ENCODE measurements around the gene EPHX1.
"Not testable (repeated sequence)": the region's sequence is repeated elsewhere in the genome, so short reads cannot be mapped to it uniquely, and the experiment has no call there.

Gene EPHX1

GRCh38 chr1:225780134-225780533, 29.8 kb upstream of the EPHX1 start:
- Histone ChIP-seq H3K4me1 (ENCODE audit: control insufficient read depth, low read depth, low read length) (peaks cover 34% of the 10 kb centered on the region), H3K4me3 (ENCODE audit: low read length) (peak overlapping the region; percentile 93), H3K27me3 (ENCODE audit: control insufficient read depth, insufficient read depth, low read length) (no peaks in the 10 kb centered on the region), H3K36me3 (ENCODE audit: control insufficient read depth, low read depth, low read length) (peaks cover 19% of the 10 kb centered on the region), H3K27ac (ENCODE audit: low read length) (no peak overlapping the region), H3K9ac (ENCODE audit: low read length) (no peak overlapping the region), H3K9me3 (ENCODE audit: control insufficient read depth, low read depth, low read length) (no peaks in the 10 kb centered on the region)

DNA sequence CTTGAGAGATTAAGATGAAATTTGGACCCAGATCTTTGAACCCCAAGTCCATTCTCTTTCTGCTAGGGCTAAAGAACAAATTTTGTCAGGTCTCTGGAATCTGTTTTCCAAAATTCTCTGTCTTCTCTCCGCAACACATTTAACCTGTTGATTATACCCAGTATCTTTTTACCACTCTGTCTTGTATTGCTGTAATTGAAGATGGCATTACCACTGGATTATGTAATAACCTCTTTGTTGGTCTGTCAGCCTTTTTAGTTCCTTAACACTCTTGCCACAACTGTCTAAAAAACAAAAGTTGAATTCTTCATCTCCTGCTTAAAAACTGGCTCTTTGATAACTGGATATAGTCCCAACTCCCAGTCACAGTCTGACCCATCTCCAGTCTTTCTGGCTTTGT, 29.3 kb upstream of the EPHX1 start:
- Histone ChIP-seq H3K4me3 (ENCODE audit: low read length) (no peak overlapping the region), H3K36me3 (ENCODE audit: control insufficient read depth, low read depth, low read length) (peaks cover 22% of the 10 kb centered on the region), H3K4me1 (ENCODE audit: control insufficient read depth, low read depth, low read length) (peaks cover 34% of the 10 kb centered on the region), H3K9ac (ENCODE audit: low read length) (no peak overlapping the region), H3K27ac (ENCODE audit: low read length) (peak overlapping the region; percentile 20), H3K9me3 (ENCODE audit: control insufficient read depth, low read depth, low read length) (no peaks in the 10 kb centered on the region), H3K27me3 (ENCODE audit: control insufficient read depth, insufficient read depth, low read length) (no peaks in the 10 kb centered on the region)

- H3K9me3 ChIP-seq (ENCODE audit: control insufficient read depth, low read depth, low read length); H3K9ac ChIP-seq (ENCODE audit: low read length); H3K27ac ChIP-seq (ENCODE audit: low read length); H3K4me3 ChIP-seq (ENCODE audit: low read length); H3K4me1 ChIP-seq (ENCODE audit: control insufficient read depth, low read depth, low read length); H3K27me3 ChIP-seq (ENCODE audit: control insufficient read depth, insufficient read depth, low read length): not testable (repeated sequence)
- peaks cover 61% of the 10 kb centered on the region for H3K36me3 ChIP-seq (ENCODE audit: control insufficient read depth, low read depth, low read length)
These were observed 20.8 kb upstream of the EPHX1 start for GRCh38 chr1:225789142-225789541.

GRCh38 chr1:225794954-225795353, 15.0 kb upstream of the EPHX1 start:
- H3K9me3 ChIP-seq (ENCODE audit: control insufficient read depth, low read depth, low read length): no peaks in the 10 kb centered on the region
- H3K27ac ChIP-seq (ENCODE audit: low read length): no peak overlapping the region
- no peaks in the 10 kb centered on the region for H3K4me1 ChIP-seq (ENCODE audit: control insufficient read depth, low read depth, low read length)
- no peaks in the 10 kb centered on the region for H3K27me3 ChIP-seq (ENCODE audit: control insufficient read depth, insufficient read depth, low read length)
- peaks cover 13% of the 10 kb centered on the region for H3K36me3 ChIP-seq (ENCODE audit: control insufficient read depth, low read depth, low read length)
- H3K4me3 ChIP-seq (ENCODE audit: low read length): no peak overlapping the region
- no peak overlapping the region for H3K9ac ChIP-seq (ENCODE audit: low read length)

- H3K4me1 ChIP-seq (ENCODE audit: control insufficient read depth, low read depth, low read length); H3K27ac ChIP-seq (ENCODE audit: low read length); H3K36me3 ChIP-seq (ENCODE audit: control insufficient read depth, low read depth, low read length); H3K9ac ChIP-seq (ENCODE audit: low read length); H3K27me3 ChIP-seq (ENCODE audit: control insufficient read depth, insufficient read depth, low read length); H3K9me3 ChIP-seq (ENCODE audit: control insufficient read depth, low read depth, low read length); H3K4me3 ChIP-seq (ENCODE audit: low read length): not testable (repeated sequence)
These were observed 13.8 kb upstream of the EPHX1 start for GRCh38 chr1:225796097-225796496.

- H3K9ac ChIP-seq (ENCODE audit: low read length); H3K27ac ChIP-seq (ENCODE audit: low read length); H3K9me3 ChIP-seq (ENCODE audit: control insufficient read depth, low read depth, low read length); H3K4me3 ChIP-seq (ENCODE audit: low read length); H3K27me3 ChIP-seq (ENCODE audit: control insufficient read depth, insufficient read depth, low read length); H3K36me3 ChIP-seq (ENCODE audit: control insufficient read depth, low read depth, low read length); H3K4me1 ChIP-seq (ENCODE audit: control insufficient read depth, low read depth, low read length): not testable (repeated sequence)
These were observed 8.8 kb upstream of the EPHX1 start for GRCh38 chr1:225801146-225801545.

DNA sequence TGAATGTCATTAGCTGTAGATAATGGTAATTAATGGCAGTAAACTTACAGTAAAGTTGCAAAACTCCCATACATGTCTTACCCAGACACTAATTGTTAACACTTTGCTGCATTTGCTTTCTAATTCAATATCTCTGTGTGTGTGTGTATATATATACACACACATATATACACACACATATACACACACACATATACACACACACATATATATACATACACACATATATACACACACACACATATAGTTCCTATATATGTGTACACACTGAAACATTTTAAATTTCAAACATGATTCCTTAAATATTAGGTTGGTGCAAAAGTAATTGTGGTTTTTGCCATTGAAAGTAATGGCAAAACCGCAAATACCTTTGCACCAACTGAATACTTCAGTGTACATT, 3.7 kb upstream of the EPHX1 start:
- Histone ChIP-seq H3K9me3 (ENCODE audit: control insufficient read depth, low read depth, low read length) (no peaks in the 10 kb centered on the region), H3K27ac (ENCODE audit: low read length) (no peak overlapping the region), H3K9ac (ENCODE audit: low read length) (no peak overlapping the region), H3K4me3 (ENCODE audit: low read length) (no peak overlapping the region), H3K27me3 (ENCODE audit: control insufficient read depth, insufficient read depth, low read length) (peaks cover 6% of the 10 kb centered on the region), H3K36me3 (ENCODE audit: control insufficient read depth, low read depth, low read length) (no peaks in the 10 kb centered on the region), H3K4me1 (ENCODE audit: control insufficient read depth, low read depth, low read length) (peaks cover 2% of the 10 kb centered on the region)

GRCh38 chr1:225806736-225807135, 3.2 kb upstream of the EPHX1 start:
- H3K27ac ChIP-seq (ENCODE audit: low read length); H3K4me3 ChIP-seq (ENCODE audit: low read length); H3K9me3 ChIP-seq (ENCODE audit: control insufficient read depth, low read depth, low read length); H3K4me1 ChIP-seq (ENCODE audit: control insufficient read depth, low read depth, low read length); H3K27me3 ChIP-seq (ENCODE audit: control insufficient read depth, insufficient read depth, low read length); H3K9ac ChIP-seq (ENCODE audit: low read length); H3K36me3 ChIP-seq (ENCODE audit: control insufficient read depth, low read depth, low read length): not testable (repeated sequence)

DNA sequence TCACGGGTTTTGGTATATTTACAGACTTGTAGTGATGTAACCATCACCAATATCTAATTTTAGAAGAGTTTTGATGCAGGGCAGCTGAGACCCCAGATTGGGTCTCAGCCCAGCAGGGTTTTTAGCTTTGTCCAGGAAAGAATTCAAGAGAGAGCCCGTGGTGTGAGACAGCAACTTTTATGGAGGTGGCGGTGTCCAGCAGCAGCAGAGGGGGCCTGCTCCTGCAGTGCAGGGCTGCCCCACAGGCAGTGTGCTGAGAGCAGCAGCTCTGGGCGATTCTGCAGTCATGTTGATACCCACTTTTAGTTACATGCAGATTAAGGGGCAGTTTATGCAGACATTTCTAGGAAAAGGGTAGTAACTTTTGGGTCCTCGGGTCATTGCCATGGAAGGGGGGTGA, 1.8 kb upstream of the EPHX1 start:
- H3K4me1 ChIP-seq (ENCODE audit: control insufficient read depth, low read depth, low read length): peaks cover 6% of the 10 kb centered on the region
- H3K27ac ChIP-seq (ENCODE audit: low read length): no peak overlapping the region
- H3K27me3 ChIP-seq (ENCODE audit: control insufficient read depth, insufficient read depth, low read length): peaks cover 10% of the 10 kb centered on the region
- H3K36me3 ChIP-seq (ENCODE audit: control insufficient read depth, low read depth, low read length): no peaks in the 10 kb centered on the region
- no peaks in the 10 kb centered on the region for H3K9me3 ChIP-seq (ENCODE audit: control insufficient read depth, low read depth, low read length)
- H3K9ac ChIP-seq (ENCODE audit: low read length): no peak overlapping the region
- no peak overlapping the region for H3K4me3 ChIP-seq (ENCODE audit: low read length)

GRCh38 chr1:225810579-225811538, 935 bp downstream of the EPHX1 start:
- H3K4me3 ChIP-seq (ENCODE audit: low read length): peak overlapping the region; percentile 70
- not testable (repeated sequence) for H3K27ac ChIP-seq (ENCODE audit: low read length)

GRCh38 chr1:225811622-225812487, 1.9 kb downstream of the EPHX1 start:
- H3K27me3 ChIP-seq (ENCODE audit: control insufficient read depth, insufficient read depth, low read length): peaks cover 10% of the 10 kb centered on the region
- no peak overlapping the region for H3K27ac ChIP-seq (ENCODE audit: low read length)
- H3K9ac ChIP-seq (ENCODE audit: low read length): peak overlapping the region; percentile 3

More at GRCh38 chr1:225810579-225811538, 935 bp downstream of the EPHX1 start:
- Histone ChIP-seq H3K9ac (ENCODE audit: low read length) (peak overlapping the region; percentile 42), H3K4me1 (ENCODE audit: control insufficient read depth, low read depth, low read length) (peaks cover 13% of the 10 kb centered on the region)
- not testable (repeated sequence) for H3K27me3 ChIP-seq (ENCODE audit: control insufficient read depth, insufficient read depth, low read length); H3K9me3 ChIP-seq (ENCODE audit: control insufficient read depth, low read depth, low read length); H3K36me3 ChIP-seq (ENCODE audit: control insufficient read depth, low read depth, low read length)

More at GRCh38 chr1:225811622-225812487, 1.9 kb downstream of the EPHX1 start:
- Histone ChIP-seq H3K36me3 (ENCODE audit: control insufficient read depth, low read depth, low read length) (no peaks in the 10 kb centered on the region), H3K9me3 (ENCODE audit: control insufficient read depth, low read depth, low read length) (no peaks in the 10 kb centered on the region), H3K4me1 (ENCODE audit: control insufficient read depth, low read depth, low read length) (peaks cover 18% of the 10 kb centered on the region), H3K4me3 (ENCODE audit: low read length) (peak overlapping the region; percentile 70)

Measured in iPS-18a (cell line).